HG03139 (cell line): ENCODE results near the gene PFDN1.

Experiments used
- ATAC-seq: cut with Tn5 transposase; IDR thresholded peaks from one replicate; pipeline ENCODE4 v1.9.1; 2021; ENCODE audit not compliant: unreplicated experiment

Gene PFDN1

GRCh38 chr5:140299056-140299455 is 3.8 kb downstream of the PFDN1 start:
- ATAC-seq = no peak

DNA sequence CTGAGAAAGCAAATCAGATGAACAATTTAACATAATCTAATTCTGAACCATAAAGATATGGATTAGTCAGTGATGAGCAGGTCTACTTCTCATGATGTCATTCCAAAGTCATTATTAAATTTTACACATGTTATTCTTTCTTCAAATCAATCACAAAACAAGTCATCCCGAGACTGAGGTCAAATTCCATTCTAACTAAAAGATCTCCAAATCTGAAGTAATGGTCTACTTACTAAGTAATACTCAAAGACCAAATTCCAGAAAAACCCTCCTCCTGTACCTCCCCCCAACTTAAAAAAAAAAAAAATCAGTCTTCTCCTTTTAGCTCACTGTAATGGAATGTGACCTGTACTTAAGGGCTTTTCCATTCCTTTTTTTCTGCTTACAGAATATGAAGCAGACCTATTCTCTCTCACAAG is 4.7 kb downstream of the PFDN1 start:
- ATAC-seq = no peak

- ATAC-seq = no peak
Measured at GRCh38 chr5:140297283-140297682, 5.6 kb downstream of the PFDN1 start.

- no peak for ATAC-seq
Measured at GRCh38 chr5:140296289-140296688, 6.6 kb downstream of the PFDN1 start.

GRCh38 chr5:140295414-140295813 is 7.5 kb downstream of the PFDN1 start:
- ATAC-seq = no peak

GRCh38 chr5:140294753-140295152 is 8.1 kb downstream of the PFDN1 start:
- ATAC-seq = no peak

- ATAC-seq = no peak
Measured at GRCh38 chr5:140293849-140294100, 9.1 kb downstream of the PFDN1 start.

DNA sequence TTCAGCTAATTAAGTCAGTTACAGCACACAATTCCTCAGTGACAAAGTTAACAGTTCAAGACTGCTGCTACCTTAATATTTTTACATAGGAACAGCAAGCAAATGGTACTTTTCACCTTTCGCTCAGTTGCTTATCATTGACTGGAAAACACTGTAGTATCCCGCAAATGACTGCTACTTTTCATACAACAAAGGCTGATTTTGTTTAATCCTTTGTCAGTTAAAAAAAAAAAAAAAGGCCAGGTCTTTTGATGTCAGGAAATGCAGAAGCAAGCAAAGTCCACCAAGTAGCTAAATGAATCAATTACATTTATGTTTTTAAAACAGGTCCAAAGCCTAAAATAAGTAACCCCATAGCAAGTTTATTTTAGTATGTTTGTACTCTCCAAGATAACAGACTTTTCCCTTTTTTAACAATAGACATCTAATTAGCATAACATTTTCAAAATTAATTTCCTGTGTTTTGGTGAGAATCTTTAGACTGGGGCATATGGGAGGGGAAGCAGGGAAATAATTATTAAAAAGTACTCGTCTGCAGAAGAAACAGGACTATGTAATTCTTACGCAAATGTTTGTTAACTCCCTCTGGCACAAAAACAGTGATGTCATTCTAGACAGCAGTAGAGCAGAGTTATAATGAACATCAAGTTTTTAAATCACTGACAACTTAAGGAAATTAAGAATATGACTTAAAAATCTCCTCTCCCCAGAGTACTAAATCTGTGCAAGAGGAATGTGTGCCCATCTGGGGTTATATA is 9.6 kb downstream of the PFDN1 start:
- no peak for ATAC-seq

- ATAC-seq = no peak
Measured at GRCh38 chr5:140292212-140293036, 10.5 kb downstream of the PFDN1 start.

GRCh38 chr5:140287801-140288521 is 14.9 kb downstream of the PFDN1 start:
- ATAC-seq = no peak

DNA sequence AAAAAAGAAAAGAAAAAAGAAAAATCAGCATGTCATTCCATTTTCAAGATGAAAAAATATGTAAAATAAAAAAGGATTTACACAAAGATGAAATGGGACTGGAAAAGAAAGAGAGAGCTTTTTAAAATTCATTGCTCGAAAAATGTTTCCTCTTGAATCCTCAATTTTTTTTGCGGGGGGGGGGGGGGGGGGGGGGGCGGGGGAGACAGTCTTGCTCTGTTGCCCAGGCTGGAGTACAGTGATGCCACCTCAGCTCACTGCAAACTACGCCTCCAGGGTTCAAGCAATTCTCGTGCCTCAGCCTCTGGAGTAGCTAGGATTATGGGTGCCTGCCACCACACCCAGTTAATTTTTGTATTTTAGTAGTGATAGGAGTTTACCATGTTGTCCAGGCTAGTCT is 16.5 kb downstream of the PFDN1 start:
- ATAC-seq = no peak

- no peak for ATAC-seq
Measured at GRCh38 chr5:140284013-140284412, 18.9 kb downstream of the PFDN1 start.

GRCh38 chr5:140282266-140282665 is 20.6 kb downstream of the PFDN1 start:
- no peak for ATAC-seq

GRCh38 chr5:140275837-140276236 is 27.1 kb downstream of the PFDN1 start:
- no peak for ATAC-seq

DNA sequence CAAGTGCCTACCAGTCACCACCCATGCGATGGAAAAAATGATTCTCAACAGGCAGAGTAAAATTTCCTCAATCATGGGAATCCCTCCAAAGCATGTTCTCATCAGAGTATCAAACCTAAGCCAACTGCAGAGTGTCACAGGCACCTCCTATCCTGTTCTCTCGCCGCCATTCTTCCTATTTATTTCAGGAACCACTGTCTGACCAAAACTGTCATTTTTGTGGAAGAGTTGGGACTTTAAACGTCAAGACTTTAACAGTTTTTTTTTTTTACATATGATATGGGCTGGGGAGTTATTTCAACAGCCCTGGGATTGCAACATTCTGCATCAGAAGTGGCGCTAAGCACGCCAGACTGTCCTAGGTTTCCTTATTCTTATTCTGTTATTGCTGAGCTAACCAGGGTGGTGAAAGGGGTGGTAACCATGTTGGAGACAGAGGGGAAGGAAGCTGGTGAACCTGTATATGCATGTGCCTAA is 29.5 kb downstream of the PFDN1 start:
- no peak for ATAC-seq

GRCh38 chr5:140270008-140270407 is 32.9 kb downstream of the PFDN1 start:
- no peak for ATAC-seq

DNA sequence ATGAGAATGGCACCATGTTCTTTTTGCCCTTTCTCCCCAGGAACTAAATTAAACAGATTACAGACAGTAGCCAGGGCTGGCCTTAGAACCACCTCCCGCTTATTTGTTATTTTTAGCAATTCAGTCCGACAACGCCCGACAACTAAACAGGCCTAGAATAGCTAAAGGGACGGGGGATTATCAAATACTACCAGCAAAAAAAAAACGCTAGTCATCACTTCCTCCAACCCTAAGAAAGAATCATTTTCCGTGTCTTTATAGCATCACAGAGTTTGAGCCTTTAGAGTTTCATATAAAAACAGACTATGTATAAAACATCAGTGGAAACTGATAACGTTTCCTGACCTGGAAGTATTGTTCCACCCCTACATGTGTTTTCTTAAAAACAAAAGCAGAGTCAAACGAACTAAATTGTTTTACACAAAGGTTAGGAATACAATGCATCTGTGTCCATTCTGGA is 35.3 kb downstream of the PFDN1 start:
- ATAC-seq = no peak

- ATAC-seq = no peak
Measured at GRCh38 chr5:140267201-140267540, 35.7 kb downstream of the PFDN1 start.

DNA sequence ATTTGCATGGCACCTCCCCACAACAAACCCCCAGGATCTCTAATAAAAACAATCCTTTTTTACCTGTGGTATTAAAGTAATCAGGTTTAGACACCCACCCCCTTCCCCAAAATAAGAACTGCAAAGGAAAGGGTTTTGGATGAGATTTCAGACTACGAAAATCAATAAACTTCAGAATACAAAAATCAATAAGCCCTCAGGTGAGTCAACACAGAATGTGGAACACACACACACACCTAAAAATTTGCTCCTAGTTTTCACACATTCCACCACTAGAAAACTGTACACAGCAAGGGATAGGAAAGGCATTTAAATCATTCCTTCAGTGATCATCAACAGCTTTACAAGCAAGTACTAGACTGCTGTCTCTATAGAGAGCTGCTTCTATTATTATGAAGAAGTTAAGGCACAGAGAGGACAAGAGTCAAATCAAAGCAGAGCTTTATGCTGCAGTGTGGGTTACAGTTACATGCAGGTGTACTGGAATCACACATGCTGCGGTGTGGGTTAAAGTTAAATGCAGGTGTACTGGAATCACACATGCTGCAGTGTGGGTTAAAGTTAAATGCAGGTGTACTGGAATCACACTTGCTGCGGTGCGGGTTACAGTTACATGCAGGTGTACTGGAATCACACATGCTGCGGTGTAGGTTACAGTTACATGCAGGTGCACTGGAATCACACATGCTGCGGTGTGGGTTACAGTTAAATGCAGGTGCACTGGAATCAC is 36.3 kb downstream of the PFDN1 start:
- ATAC-seq = no peak

- ATAC-seq = no peak
Measured at GRCh38 chr5:140265845-140266244, 37.1 kb downstream of the PFDN1 start.

GRCh38 chr5:140262839-140263238 is 40.1 kb downstream of the PFDN1 start:
- ATAC-seq = no peak
